Fibroblast of villous mesenchyme (primary cell): ENCODE measurements around the gene SPATA17. TPM values are rescaled to one million over a fixed set of nuclear protein-coding genes. Genes with fewer than 3 reads are reported as not detected.

Experiments
- DNase-seq: peaks from one replicate; pipeline ENCODE4 v3.0.0-alpha.2; 2010; ENCODE audit warnings: low read depth
- H3K4me3 ChIP-seq: 2 replicates; pipeline ENCODE4 v1.5.1; 2011; ENCODE audit warnings: low read depth, mild to moderate bottlenecking, low read length
- CTCF ChIP-seq: IDR thresholded peaks from 2 replicates; pipeline ENCODE4 v1.5.1; 2012; ENCODE audit warnings: low read depth, mild to moderate bottlenecking, low read length; ENCODE audit not compliant: insufficient read depth
- total RNA-seq: library from RNA; depleted of rRNA; stranded (reverse); fragments of >200 nt; gene quantifications from 2 replicates; pipeline ENCODE4 v1.2.3, GENCODE V29; 2012

Gene SPATA17
- total RNA-seq, 1 donor: 0.86 TPM

GRCh38 chr1:217867446-217867995, 236.4 kb downstream of the SPATA17 start:
- H3K4me3 ChIP-seq: no peak overlapping the region
- TF ChIP-seq CTCF: no peak

DNA sequence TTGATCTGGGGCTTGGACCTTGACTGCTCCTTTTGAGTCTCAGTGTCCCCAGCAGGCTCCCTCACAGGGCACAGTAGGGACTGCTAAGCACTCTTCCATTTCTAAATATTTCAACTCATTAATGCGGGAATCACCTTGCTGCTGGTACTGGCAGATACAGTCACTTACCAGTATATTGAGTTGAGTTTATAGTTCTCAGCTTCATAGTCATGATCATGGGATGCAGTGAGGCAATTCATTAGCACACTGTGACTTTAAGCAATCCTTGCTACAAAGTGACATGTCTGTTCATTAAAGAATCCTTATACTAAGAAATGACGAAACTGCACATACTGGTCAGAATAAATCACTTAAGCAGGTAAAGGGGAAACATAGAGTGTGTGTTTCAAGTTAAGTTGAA, 240.8 kb downstream of the SPATA17 start:
- no peak for DNase-seq
- no peak overlapping the region for H3K4me3 ChIP-seq
- TF ChIP-seq CTCF: no peak

More at GRCh38 chr1:217867446-217867995, 236.4 kb downstream of the SPATA17 start:
- DNase-seq: no peak

- H3K4me3 ChIP-seq: no peak overlapping the region
- DNase-seq: no peak
- TF ChIP-seq CTCF: no peak
Observed at GRCh38 chr1:217875229-217875628, 244.1 kb downstream of the SPATA17 start.

- no peak overlapping the region for H3K4me3 ChIP-seq
- no peak for DNase-seq
- no peak for TF ChIP-seq CTCF
Observed at GRCh38 chr1:217876401-217876800, 245.3 kb downstream of the SPATA17 start.

DNA sequence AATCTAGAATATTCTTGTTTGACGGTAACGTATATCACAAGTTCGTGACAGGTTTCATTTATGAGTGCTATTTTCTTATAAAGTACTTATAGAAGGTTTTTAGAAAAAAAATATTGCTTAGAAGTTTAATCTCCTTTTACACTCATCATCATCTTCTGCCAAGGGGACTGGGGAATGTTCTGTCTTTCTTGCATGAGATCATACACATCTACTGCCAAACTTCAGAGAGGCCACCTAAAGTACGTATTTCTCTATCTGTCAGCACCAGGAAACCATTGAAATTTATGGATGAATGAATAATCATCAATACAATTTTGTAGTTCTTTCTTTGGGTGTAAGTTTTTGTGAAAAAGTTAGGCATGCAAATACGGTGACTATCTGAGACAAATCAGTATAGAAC, 245.8 kb downstream of the SPATA17 start:
- H3K4me3 ChIP-seq: no peak overlapping the region
- no peak for DNase-seq
- TF ChIP-seq CTCF: no peak

GRCh38 chr1:217881131-217881543, 250.0 kb downstream of the SPATA17 start:
- DNase-seq: peak; percentile 16
- no peak for TF ChIP-seq CTCF
- H3K4me3 ChIP-seq: no peak overlapping the region
